Measurements from ENCODE around the gene NTMT1. TPM values are rescaled to one million over a fixed set of nuclear protein-coding genes. Genes with fewer than 3 reads are reported as not detected.
A peak's percentile ranks its signal among the peaks of the same experiment; 100 is the strongest.

NTMT1 gene
- total RNA-seq, 3 donors from 2014 or later = 17.8 to 31.1 (median 27.4) TPM

GRCh38 chr9:129604766-129605163, 21.2 kb upstream of the NTMT1 start:
- peak overlapping the region in 1 of 2 donors; percentile 12 for H3K27ac ChIP-seq
- no peak for DNase-seq (ENCODE audit: low spot score in 2 of 2)
- no peaks in the 10 kb centered on the region for H3K9me3 ChIP-seq
- TF ChIP-seq POLR2A (IDR thresholded peaks at IDR 0.05) (no peak), POLR2AphosphoS5 (IDR thresholded peaks at IDR 0.05) (no peak)
- TF ChIP-seq, protein P1, sequence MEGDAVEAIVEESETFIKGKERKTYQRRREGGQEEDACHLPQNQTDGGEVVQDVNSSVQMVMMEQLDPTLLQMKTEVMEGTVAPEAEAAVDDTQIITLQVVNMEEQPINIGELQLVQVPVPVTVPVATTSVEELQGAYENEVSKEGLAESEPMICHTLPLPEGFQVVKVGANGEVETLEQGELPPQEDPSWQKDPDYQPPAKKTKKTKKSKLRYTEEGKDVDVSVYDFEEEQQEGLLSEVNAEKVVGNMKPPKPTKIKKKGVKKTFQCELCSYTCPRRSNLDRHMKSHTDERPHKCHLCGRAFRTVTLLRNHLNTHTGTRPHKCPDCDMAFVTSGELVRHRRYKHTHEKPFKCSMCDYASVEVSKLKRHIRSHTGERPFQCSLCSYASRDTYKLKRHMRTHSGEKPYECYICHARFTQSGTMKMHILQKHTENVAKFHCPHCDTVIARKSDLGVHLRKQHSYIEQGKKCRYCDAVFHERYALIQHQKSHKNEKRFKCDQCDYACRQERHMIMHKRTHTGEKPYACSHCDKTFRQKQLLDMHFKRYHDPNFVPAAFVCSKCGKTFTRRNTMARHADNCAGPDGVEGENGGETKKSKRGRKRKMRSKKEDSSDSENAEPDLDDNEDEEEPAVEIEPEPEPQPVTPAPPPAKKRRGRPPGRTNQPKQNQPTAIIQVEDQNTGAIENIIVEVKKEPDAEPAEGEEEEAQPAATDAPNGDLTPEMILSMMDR (IDR thresholded peaks at IDR 0.05) = no peak
- no peaks in the 10 kb centered on the region for H3K36me3 ChIP-seq
- intact Hi-C loops (cut with DNase I; ENCODE audit: low total_unique reads) = loop anchor here (5.0 kb wide), 1 partner anchor 107 kb away; no protein-coding TSS in a partner anchor
- H3K27me3 ChIP-seq = no peaks in the 10 kb centered on the region
- H3K4me1 ChIP-seq = peaks cover 4 to 11% of the 10 kb centered on the region in 2 donors
- H3K4me3 ChIP-seq = no peak overlapping the region

DNA sequence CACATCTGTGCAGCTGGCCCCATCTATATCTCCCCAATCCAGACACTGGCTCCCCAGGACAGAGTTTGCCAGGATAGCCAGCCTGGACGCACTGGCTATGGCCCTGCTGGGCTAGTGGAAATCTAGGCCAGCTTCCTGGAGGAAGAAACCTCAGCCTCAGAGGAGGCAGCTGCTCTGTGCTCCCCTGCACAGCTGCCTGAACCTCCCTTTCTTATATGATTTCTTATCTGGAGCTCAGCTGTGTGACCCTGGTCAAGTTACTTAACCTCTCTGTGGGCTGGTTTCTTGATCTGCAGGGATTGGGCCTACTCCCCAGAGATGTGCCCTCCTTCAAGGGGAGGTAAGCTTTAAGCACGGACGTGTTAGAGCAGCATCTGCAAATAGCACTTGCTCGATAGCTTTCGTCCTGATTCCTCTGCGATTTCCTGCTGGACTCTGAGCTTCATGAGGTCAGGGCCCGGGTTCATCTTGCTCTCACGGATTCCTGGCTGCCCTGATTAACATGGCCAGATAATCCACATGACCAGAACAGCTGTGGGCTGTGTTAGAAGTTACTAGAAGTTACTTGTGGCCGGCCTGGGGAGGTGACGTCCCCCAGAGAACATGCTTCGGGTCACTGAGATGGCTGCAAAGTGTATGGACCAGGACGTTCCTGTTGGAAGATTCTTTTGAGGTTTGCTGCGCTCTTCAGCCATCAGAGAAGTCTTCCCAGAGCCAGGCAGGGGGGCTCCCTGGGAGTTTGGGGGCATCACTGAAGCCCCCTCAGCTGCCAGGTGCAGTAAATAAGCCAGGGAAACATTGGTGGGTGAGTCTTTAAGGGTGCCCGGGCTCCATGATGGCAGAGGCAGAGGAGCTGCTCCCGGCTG, 19.6 kb upstream of the NTMT1 start:
- intact Hi-C loops (cut with DNase I; ENCODE audit: low total_unique reads) = no loop called here
- TF ChIP-seq POLR2AphosphoS5 (IDR thresholded peaks at IDR 0.05) = no peak
- Histone ChIP-seq H3K27me3 (no peaks in the 10 kb centered on the region), H3K9me3 (no peaks in the 10 kb centered on the region), H3K36me3 (no peaks in the 10 kb centered on the region), H3K4me1 (peaks cover 12 to 18% of the 10 kb centered on the region in 2 donors), H3K27ac (peak overlapping the region; percentile 88 to 91), H3K4me3 (no peak overlapping the region)
- no peak for DNase-seq (ENCODE audit: low spot score in 2 of 2)

GRCh38 chr9:129607027-129607387, 19.0 kb upstream of the NTMT1 start:
- DNase-seq (ENCODE audit: low spot score in 2 of 2) = no peak
- Histone ChIP-seq H3K4me1 (peaks cover 12 to 18% of the 10 kb centered on the region in 2 donors), H3K27me3 (no peaks in the 10 kb centered on the region), H3K27ac (peak overlapping the region; percentile 88 to 91), H3K4me3 (peak overlapping the region in 1 of 3 donors; percentile 17), H3K9me3 (no peaks in the 10 kb centered on the region), H3K36me3 (no peaks in the 10 kb centered on the region)
- TF ChIP-seq, protein P1 (IDR thresholded peaks at IDR 0.05) = no peak
- TF ChIP-seq POLR2AphosphoS5 (IDR thresholded peaks at IDR 0.05) = no peak
- TF ChIP-seq POLR2A (IDR thresholded peaks at IDR 0.05) = no peak
- intact Hi-C loops (cut with DNase I; ENCODE audit: low total_unique reads) = no loop called here

DNA sequence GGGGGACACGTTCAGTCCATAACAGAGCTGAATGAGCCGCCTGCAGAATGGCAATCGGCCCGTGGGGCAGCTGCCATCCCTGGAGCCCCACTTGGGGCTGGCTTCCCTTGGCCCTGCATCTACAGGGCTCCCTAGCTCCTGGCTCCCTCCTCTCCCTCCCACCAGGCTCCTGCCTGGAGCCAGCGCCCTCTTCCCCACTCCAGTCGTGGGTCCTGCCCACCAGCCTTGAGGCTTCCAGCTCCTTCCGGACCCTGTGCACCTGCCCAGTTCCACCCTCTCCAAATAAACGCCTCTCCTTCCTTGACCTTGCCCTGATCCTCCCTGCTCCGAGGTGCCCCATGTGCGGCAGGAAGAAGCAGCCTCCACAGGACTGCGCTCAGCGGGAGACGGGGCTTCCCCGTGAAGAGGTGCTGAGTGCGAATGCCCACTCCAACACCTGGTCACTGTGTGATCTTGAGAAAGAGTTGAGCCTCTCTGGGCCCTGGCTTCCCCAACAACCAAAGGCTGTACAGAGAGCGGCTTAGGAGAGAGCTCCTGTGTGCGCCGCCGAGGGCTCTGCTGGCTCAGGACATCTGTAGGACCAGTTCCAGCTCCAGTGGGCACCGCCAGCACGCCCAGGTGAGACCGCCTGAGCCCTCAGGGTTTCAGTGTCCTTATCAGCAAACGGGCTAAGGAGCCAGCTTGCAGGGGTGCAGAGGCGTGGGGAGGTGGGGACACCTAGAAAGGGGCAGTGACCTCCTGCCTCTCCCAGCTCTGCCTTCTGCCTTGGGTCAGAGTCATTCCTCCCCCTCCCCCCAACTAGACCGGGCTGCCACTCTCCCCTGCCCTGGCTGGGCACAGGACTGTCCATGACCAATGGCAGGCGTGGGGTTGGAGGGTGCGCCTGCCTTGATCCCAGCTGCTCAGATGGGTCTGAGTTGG, 17.1 kb upstream of the NTMT1 start:
- H3K27ac ChIP-seq = peak overlapping the region; percentile 91 to 94
- no peaks in the 10 kb centered on the region for H3K27me3 ChIP-seq
- H3K4me1 ChIP-seq = peaks cover 12 to 18% of the 10 kb centered on the region in 2 donors
- H3K36me3 ChIP-seq = no peaks in the 10 kb centered on the region
- intact Hi-C loops (cut with DNase I; ENCODE audit: low total_unique reads) = no loop called here
- no peak for DNase-seq (ENCODE audit: low spot score in 2 of 2)
- no peak overlapping the region for H3K4me3 ChIP-seq
- TF ChIP-seq, protein P1 (IDR thresholded peaks at IDR 0.05) = no peak
- TF ChIP-seq POLR2A (IDR thresholded peaks at IDR 0.05) = no peak
- no peaks in the 10 kb centered on the region for H3K9me3 ChIP-seq

DNA sequence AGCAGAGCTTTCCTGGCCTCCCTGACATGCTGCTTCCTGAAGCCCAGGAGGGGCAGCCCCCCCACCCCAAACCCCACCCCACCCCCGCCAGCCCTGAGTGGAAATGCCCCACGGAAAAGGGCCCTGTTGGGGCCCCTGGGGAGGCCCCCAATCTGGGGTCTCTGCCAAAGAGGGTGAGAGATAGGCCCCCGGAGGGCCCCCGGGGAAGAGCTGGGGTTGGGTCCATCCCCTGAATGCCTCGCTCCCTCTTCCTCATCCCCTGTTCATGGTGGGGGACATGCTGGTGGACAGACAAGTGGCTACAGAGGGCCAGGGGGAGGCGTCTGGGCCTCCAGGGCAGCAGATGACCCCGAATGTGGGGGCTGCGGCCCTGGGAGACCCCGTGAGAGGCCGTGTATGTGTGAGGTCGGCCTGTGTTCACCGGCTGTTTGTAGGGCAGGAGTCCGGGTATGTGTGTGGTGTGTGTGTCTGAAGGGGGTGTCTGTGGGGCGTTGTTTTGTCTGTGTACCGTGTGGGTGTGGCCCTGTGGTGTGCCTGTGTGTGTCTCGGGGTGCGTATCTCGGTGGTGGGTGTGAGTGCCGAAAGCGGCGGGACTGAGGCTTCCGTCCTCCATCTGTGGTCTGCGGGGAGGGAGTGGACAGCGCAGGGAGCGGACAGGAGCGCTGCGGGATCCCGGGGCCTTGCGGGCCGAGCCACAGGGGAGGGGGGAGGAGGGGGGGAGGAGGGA, 16.3 kb upstream of the NTMT1 start:
- no peaks in the 10 kb centered on the region for H3K27me3 ChIP-seq
- intact Hi-C loops (cut with DNase I; ENCODE audit: low total_unique reads) = loop anchor here (2.0 kb wide), 1 partner anchor 471 kb away; no protein-coding TSS in a partner anchor
- H3K27ac ChIP-seq = peak overlapping the region; percentile 91 to 94
- no peak for DNase-seq (ENCODE audit: low spot score in 2 of 2)
- no peak for TF ChIP-seq POLR2AphosphoS5 (IDR thresholded peaks at IDR 0.05)
- TF ChIP-seq, protein P1 (IDR thresholded peaks at IDR 0.05) = no peak
- no peak for TF ChIP-seq POLR2A (IDR thresholded peaks at IDR 0.05)
- H3K9me3 ChIP-seq = no peaks in the 10 kb centered on the region
- H3K4me3 ChIP-seq = peak overlapping the region; percentile 58 to 73 (median 71)
- peaks cover 12 to 18% of the 10 kb centered on the region in 2 donors for H3K4me1 ChIP-seq
- H3K36me3 ChIP-seq = no peaks in the 10 kb centered on the region
